H9 (cell line): ENCODE data around the gene NCS1. TPM values are rescaled to one million over a fixed set of nuclear protein-coding genes. Genes with fewer than 3 reads are reported as not detected.
A peak's percentile ranks its signal among the peaks of the same experiment; 100 is the strongest.

Experiments
- DNase-seq: peaks from one replicate; pipeline ENCODE4 v3.0.0-alpha.2; 2017
- H2AFZ ChIP-seq: one replicate; pipeline ENCODE4 v1.6.1; 2013; ENCODE audit warnings: mild to moderate bottlenecking, low read length, control low read depth, moderate library complexity
- H2AK5ac ChIP-seq: 2 replicates; pipeline ENCODE4 v1.6.1; 2013; ENCODE audit warnings: low read length, control low read depth, mixed read lengths; ENCODE audit not compliant: insufficient read length
- H2BK120ac ChIP-seq: one replicate; pipeline ENCODE4 v1.6.1; 2013; ENCODE audit warnings: low read depth, mild to moderate bottlenecking, low read length, control low read depth, inconsistent platforms; ENCODE audit not compliant: poor library complexity, severe bottlenecking
- H2BK12ac ChIP-seq: 2 replicates; pipeline ENCODE4 v1.6.1; 2013; ENCODE audit warnings: low read length, control low read depth, mixed read lengths, low read depth; ENCODE audit not compliant: insufficient read length
- H2BK15ac ChIP-seq: 2 replicates; pipeline ENCODE4 v1.6.1; 2013; ENCODE audit warnings: low read depth, low read length, control low read depth
- H2BK20ac ChIP-seq: one replicate; pipeline ENCODE4 v1.6.1; 2013; ENCODE audit warnings: low read depth, mild to moderate bottlenecking, low read length, control low read depth, inconsistent platforms; ENCODE audit not compliant: poor library complexity, severe bottlenecking
- H2BK5ac ChIP-seq: 2 replicates; pipeline ENCODE4 v1.6.1; 2013; ENCODE audit warnings: low read length, control low read depth, mixed read lengths; ENCODE audit not compliant: insufficient read length
- H3K14ac ChIP-seq: 2 replicates; pipeline ENCODE4 v1.6.1; 2013; ENCODE audit warnings: low read length, control low read depth; ENCODE audit not compliant: insufficient read depth
- H3K18ac ChIP-seq: 2 replicates; pipeline ENCODE4 v1.6.1; 2013; ENCODE audit warnings: low read depth, mild to moderate bottlenecking, mixed read lengths, low read length, control low read depth; ENCODE audit not compliant: insufficient read length
- H3K23ac ChIP-seq: 2 replicates; pipeline ENCODE4 v1.6.1; 2013; ENCODE audit warnings: low read length, control low read depth, mixed read lengths, low read depth; ENCODE audit not compliant: insufficient read length
- H3K23me2 ChIP-seq: 2 replicates; pipeline ENCODE4 v1.6.1; 2013; ENCODE audit warnings: low read depth, mild to moderate bottlenecking, mixed read lengths, low read length, control low read depth; ENCODE audit not compliant: insufficient read length, poor library complexity, severe bottlenecking
- H3K27ac ChIP-seq: 2 replicates; pipeline ENCODE4 v1.5.1; 2013; ENCODE audit warnings: low read length, control low read depth, mixed read lengths, low read depth; ENCODE audit not compliant: insufficient read length
- H3K27me3 ChIP-seq: 2 replicates; pipeline ENCODE4 v1.6.1; 2013; ENCODE audit warnings: low read length, control low read depth, inconsistent platforms; ENCODE audit not compliant: insufficient read depth
- H3K4ac ChIP-seq: 2 replicates; pipeline ENCODE4 v1.6.1; 2013; ENCODE audit warnings: low read depth, mild to moderate bottlenecking, control low read depth, inconsistent platforms, low read length, moderate library complexity
- H3K4me1 ChIP-seq: 2 replicates; pipeline ENCODE4 v1.6.1; 2013; ENCODE audit warnings: low read length, control low read depth, inconsistent platforms; ENCODE audit not compliant: insufficient read depth
- H3K4me2 ChIP-seq: 2 replicates; pipeline ENCODE4 v1.6.1; 2013; ENCODE audit warnings: low read length, control low read depth, mixed read lengths; ENCODE audit not compliant: insufficient read length, insufficient read depth
- H3K56ac ChIP-seq: 2 replicates; pipeline ENCODE4 v1.6.1; 2013; ENCODE audit warnings: low read depth, mild to moderate bottlenecking, mixed read lengths, low read length, control low read depth; ENCODE audit not compliant: insufficient read length
- H3K79me1 ChIP-seq: 2 replicates; pipeline ENCODE4 v1.6.1; 2013; ENCODE audit warnings: low read depth, mild to moderate bottlenecking, moderate library complexity, low read length, control low read depth, inconsistent platforms; ENCODE audit not compliant: insufficient read depth, poor library complexity, severe bottlenecking
- H3K79me2 ChIP-seq: 2 replicates; pipeline ENCODE4 v1.6.1; 2013; ENCODE audit warnings: low read length, control low read depth, inconsistent platforms; ENCODE audit not compliant: insufficient read depth
- H3K9ac ChIP-seq: 2 replicates; pipeline ENCODE4 v1.6.1; 2013; ENCODE audit warnings: low read length, control low read depth, mixed read lengths; ENCODE audit not compliant: insufficient read length; ENCODE audit errors: extremely low read depth
- H3K9me3 ChIP-seq: one replicate; pipeline ENCODE4 v1.6.1; 2013; ENCODE audit warnings: low read depth, low read length, inconsistent platforms; ENCODE audit not compliant: control insufficient read depth
- H3T11ph ChIP-seq: one replicate; pipeline ENCODE4 v1.6.1; 2013; ENCODE audit warnings: mild to moderate bottlenecking, low read length, control low read depth, inconsistent platforms
- H4K20me1 ChIP-seq: one replicate; pipeline ENCODE4 v1.6.1; 2013; ENCODE audit not compliant: control insufficient read depth, insufficient read length, insufficient read depth
- H4K5ac ChIP-seq: 2 replicates; pipeline ENCODE4 v1.6.1; 2013; ENCODE audit warnings: low read depth, mild to moderate bottlenecking, mixed read lengths, low read length, control low read depth; ENCODE audit not compliant: insufficient read length
- H4K8ac ChIP-seq: replicated peaks from 2 replicates; pipeline ENCODE4 v1.6.1; 2013; ENCODE audit warnings: low read length, control low read depth, mixed read lengths, low read depth; ENCODE audit not compliant: insufficient read length
- H4K91ac ChIP-seq: 2 replicates; pipeline ENCODE4 v1.6.1; 2013; ENCODE audit warnings: low read depth, mild to moderate bottlenecking, moderate library complexity, mixed read lengths, low read length, control low read depth; ENCODE audit not compliant: insufficient read length
- H3K27ac Mint-ChIP-seq, 3 experiments: 2 replicates in 2 of 3; 3 replicates in 1 of 3; pipeline ENCODE4 v1.8.0; 2020 to 2021; ENCODE audit warnings: mixed read lengths in 3 of 3, mild to moderate bottlenecking in 1 of 3, moderate library complexity in 1 of 3
- H3K27me3 Mint-ChIP-seq: 2 replicates; pipeline ENCODE4 v1.8.0; 2021; ENCODE audit warnings: low read depth, mild to moderate bottlenecking, moderate library complexity, mixed read lengths
- H3K36me3 Mint-ChIP-seq, 3 experiments: 2 replicates in 2 of 3; 3 replicates in 1 of 3; pipeline ENCODE4 v1.8.0; 2020 to 2021; ENCODE audit warnings: low read depth in 3 of 3, mixed read lengths in 3 of 3; ENCODE audit not compliant: insufficient read depth in 1 of 3
- H3K4me1 Mint-ChIP-seq, 2 experiments: 2 replicates each; pipeline ENCODE4 v1.8.0; 2020; ENCODE audit warnings: mixed read lengths in 2 of 2
- H3K4me3 Mint-ChIP-seq, 2 experiments: 2 replicates in 1 of 2; 3 replicates in 1 of 2; pipeline ENCODE4 v1.8.0; 2020 to 2021; ENCODE audit warnings: mild to moderate bottlenecking in 2 of 2, mixed read lengths in 2 of 2, moderate library complexity in 1 of 2
- H3K9me3 Mint-ChIP-seq, 2 experiments: 2 replicates in 1 of 2; 3 replicates in 1 of 2; pipeline ENCODE4 v1.8.0; 2020; ENCODE audit warnings: mild to moderate bottlenecking in 2 of 2, mixed read lengths in 2 of 2, moderate library complexity in 1 of 2
- WGBS: extraction: QIAGEN DNeasy Blood & Tissue Kit; methylation state at CpG from one replicate; pipeline ENCODE4 v1.1.7; 2013; ENCODE audit warnings: missing lambda C conversion rate, low lambda C conversion rate, mixed read lengths; ENCODE audit not compliant: insufficient read length; ENCODE audit errors: extremely low coverage; 5-methylcytosine and 5-hydroxymethylcytosine counted together
- total RNA-seq: library from RNA; stranded (reverse); gene quantifications from 2 replicates; pipeline ENCODE4 v1.2.1, GENCODE V29; 2021
- TF ChIP-seq, protein P1 (sequence below): fragments of 200-600 bp; sonication (generic); conservative IDR thresholded peaks from 3 replicates; pipeline ENCODE4 v1.8.0; 2021; ENCODE audit warnings: antibody characterized with exemption, mild to moderate bottlenecking

Gene NCS1
- total RNA-seq, 1 experiment from 2014 or later, result 38.1 TPM

DNA sequence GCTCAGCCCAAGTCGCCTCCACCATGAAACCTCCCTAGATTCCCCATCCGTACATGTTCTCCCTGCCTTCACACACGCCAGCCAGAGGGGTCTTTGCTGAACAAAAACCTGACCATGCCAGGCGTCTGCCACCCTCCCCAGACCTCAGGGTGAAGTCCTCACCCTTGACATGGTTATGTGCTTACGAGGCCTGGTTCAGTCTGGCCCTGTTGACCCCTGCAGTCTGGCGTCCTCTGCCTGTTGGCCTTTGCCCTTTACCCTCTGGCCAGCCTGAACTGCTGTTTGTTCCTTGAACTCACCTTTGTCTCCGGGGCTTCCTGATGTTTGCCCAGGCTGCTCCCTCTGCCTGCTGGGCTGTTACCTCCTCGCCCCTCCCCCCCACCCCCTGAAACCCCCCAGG, 29.8 kb downstream of the NCS1 start:
- Histone ChIP-seq H3T11ph (no peak overlapping the region), H2AK5ac (no peak overlapping the region), H3K9ac (no peak overlapping the region), H4K8ac (no peak overlapping the region), H3K4me1 (no peaks in the 10 kb centered on the region), H3K23me2 (no peaks in the 10 kb centered on the region), H2BK20ac (no peak overlapping the region), H3K14ac (peak overlapping the region; percentile 37; the same call in 1 of the 2 replicates), H2BK120ac (no peak overlapping the region), H2BK5ac (no peak overlapping the region), H3K4ac (no peak overlapping the region), H3K18ac (no peak overlapping the region), H3K79me1 (no peaks in the 10 kb centered on the region), H4K5ac (no peak overlapping the region), H2AFZ (no peak overlapping the region), H3K23ac (no peak overlapping the region), H4K91ac (no peak overlapping the region), H3K9me3 (no peaks in the 10 kb centered on the region), H4K20me1 (no peaks in the 10 kb centered on the region), H3K27me3 (no peaks in the 10 kb centered on the region), H3K79me2 (no peaks in the 10 kb centered on the region), H3K56ac (no peak overlapping the region), H3K4me2 (no peak overlapping the region), H2BK12ac (no peak overlapping the region), H3K27ac (no peak overlapping the region), H2BK15ac (no peak overlapping the region)
- Mint-ChIP-seq H3K27me3 (no peaks in the 10 kb centered on the region; the same call in none of the 2 replicates), H3K27ac (peak overlapping the region; percentile 57 to 95 (median 85); a peak in 6 of 7 replicates), H3K9me3 (no peaks in the 10 kb centered on the region), H3K4me1 (peaks cover 8 to 11% of the 10 kb centered on the region in 2 experiments), H3K4me3 (peak overlapping the region in 1 of 2 experiments; percentile 45; a peak in 1 of 5 replicates), H3K36me3 (peaks cover 0 to 2% (median 0%) of the 10 kb centered on the region in 3 experiments; a peak in 2 of 7 replicates)
- TF ChIP-seq, protein P1, sequence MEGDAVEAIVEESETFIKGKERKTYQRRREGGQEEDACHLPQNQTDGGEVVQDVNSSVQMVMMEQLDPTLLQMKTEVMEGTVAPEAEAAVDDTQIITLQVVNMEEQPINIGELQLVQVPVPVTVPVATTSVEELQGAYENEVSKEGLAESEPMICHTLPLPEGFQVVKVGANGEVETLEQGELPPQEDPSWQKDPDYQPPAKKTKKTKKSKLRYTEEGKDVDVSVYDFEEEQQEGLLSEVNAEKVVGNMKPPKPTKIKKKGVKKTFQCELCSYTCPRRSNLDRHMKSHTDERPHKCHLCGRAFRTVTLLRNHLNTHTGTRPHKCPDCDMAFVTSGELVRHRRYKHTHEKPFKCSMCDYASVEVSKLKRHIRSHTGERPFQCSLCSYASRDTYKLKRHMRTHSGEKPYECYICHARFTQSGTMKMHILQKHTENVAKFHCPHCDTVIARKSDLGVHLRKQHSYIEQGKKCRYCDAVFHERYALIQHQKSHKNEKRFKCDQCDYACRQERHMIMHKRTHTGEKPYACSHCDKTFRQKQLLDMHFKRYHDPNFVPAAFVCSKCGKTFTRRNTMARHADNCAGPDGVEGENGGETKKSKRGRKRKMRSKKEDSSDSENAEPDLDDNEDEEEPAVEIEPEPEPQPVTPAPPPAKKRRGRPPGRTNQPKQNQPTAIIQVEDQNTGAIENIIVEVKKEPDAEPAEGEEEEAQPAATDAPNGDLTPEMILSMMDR, result no peak
- WGBS, result no CpG with 5 or more reads among the region's 8 CpGs
- DNase-seq, result no peak
